H1 (cell line): Measurements from ENCODE around the gene C14orf119. TPM values are rescaled to one million over a fixed set of nuclear protein-coding genes. Genes with fewer than 3 reads are reported as not detected.

Source experiments
- CHD1 ChIP-seq: IDR thresholded peaks from 2 replicates; pipeline ENCODE4 v1.6.1; 2012; ENCODE audit warnings: low read depth, low read length, improper control_type of control experiment
- KDM1A ChIP-seq: fragments of 200-600, 300-600 bp; sonication (generic); IDR thresholded peaks from 2 replicates; pipeline ENCODE4 v1.7.1; 2016; ENCODE audit warnings: mild to moderate bottlenecking, low read length, borderline replicate concordance
- MAFK ChIP-seq: IDR thresholded peaks from 2 replicates; pipeline ENCODE4 v1.6.1; 2012; ENCODE audit warnings: low read depth, mild to moderate bottlenecking, improper control_type of control experiment, low read length
- SP4 ChIP-seq: IDR thresholded peaks from 2 replicates; pipeline ENCODE4 v1.6.1; 2012; ENCODE audit warnings: low read length, inconsistent platforms
- TCF12 ChIP-seq: IDR thresholded peaks from 2 replicates; pipeline ENCODE4 v1.6.1; 2011; ENCODE audit warnings: low read depth, mild to moderate bottlenecking, low read length
- polyA plus RNA-seq, 7 experiments: library from polyadenylated mRNA; depleted of rRNA in 3 of 7; stranded (reverse) in 5 of 7; unstranded in 2 of 7; fragments of >200 nt in 5 of 7; fragments of 200-250 nt in 2 of 7; gene quantifications; 1 replicate in 5 of 7; 2 replicates in 1 of 7; 4 replicates in 1 of 7; pipeline versions ENCODE4 v1.2.1 to v1.2.3, GENCODE V29; 2011 to 2013; ENCODE audit warnings: missing spikeins in 2 of 7, mixed read lengths in 2 of 7
- total RNA-seq: library from RNA; stranded (reverse); fragmentation: NEBNext Ultra II Directional; extraction: Animal tissue kit (Norgen Biotek cat#: 25700); gene quantifications from 2 replicates; pipeline ENCODE4 v1.2.1, GENCODE V29; 2021

The C14orf119 gene
- total and polyA plus RNA-seq, 2 of the 8 experiments (the other 6 are each of a cell fraction or from before 2014, with no cell fraction given), result 78.1 to 94.0 TPM

DNA sequence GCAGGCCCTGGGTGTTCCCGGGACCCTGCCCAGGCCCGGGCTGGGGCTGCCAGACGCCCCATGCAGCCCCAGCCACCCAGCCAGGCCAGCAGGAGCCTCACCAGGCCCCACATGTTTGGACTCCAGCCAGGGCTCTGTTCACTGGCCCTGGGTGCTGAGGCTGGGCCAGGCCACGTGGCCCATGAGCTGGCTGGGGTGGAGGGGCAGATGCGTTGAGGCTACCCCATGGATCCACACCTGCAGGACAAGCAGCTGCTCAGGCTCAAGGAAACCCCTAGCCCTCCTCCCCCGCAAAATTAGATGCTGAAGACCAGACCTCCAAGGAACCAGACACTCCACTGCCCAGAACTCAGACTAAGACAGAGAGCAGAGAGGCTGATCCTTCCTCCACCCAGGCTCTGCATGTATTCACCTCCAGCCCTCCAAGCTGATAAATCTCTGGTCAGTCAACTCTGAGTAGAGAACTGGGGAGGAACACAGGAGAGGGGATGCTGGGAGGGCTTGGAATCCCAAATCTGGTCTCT is 39.6 kb upstream of the C14orf119 start (continued):
- no peak for TF ChIP-seq TCF12
- no peak for TF ChIP-seq MAFK
- no peak for TF ChIP-seq KDM1A
- TF ChIP-seq SP4, result no peak
- TF ChIP-seq CHD1, result no peak
